AG04450 (cell line): ENCODE results near the gene BBS5. TPM values are rescaled to one million over a fixed set of nuclear protein-coding genes. Genes with fewer than 3 reads are reported as not detected.

Experiments used
- CTCF ChIA-PET: fragments of 300-600, 350-600 bp; formaldehyde crosslinking; extraction: SDS; loops from one replicate; lab custom pipeline; 2022; ENCODE audit warnings: antibody characterized with exemption, inconsistent platforms; lab: Charles Lee
- POLR2A ChIA-PET: fragments of 350-600 bp; formaldehyde crosslinking; extraction: SDS; loops from one replicate; lab custom pipeline; 2021; ENCODE audit warnings: antibody characterized with exemption, inconsistent platforms; lab: Yijun Ruan, JAX
- DNase-seq: peaks from one replicate; pipeline ENCODE4 v3.0.0-alpha.2; 2011; ENCODE audit warnings: low read depth, low spot score
- H3K27ac ChIP-seq: one replicate; pipeline ENCODE4 v1.5.1; 2012; ENCODE audit warnings: low read depth, low read length, control low read depth
- H3K27me3 ChIP-seq: one replicate; pipeline ENCODE4 v1.6.0; 2012; ENCODE audit warnings: low read length; ENCODE audit not compliant: control insufficient read depth, insufficient read depth
- H3K4me3 ChIP-seq: 2 replicates; pipeline ENCODE4 v1.5.1; 2011; ENCODE audit warnings: mild to moderate bottlenecking, low read depth, low read length, control low read depth
- H3K9me3 ChIP-seq: 2 replicates; pipeline ENCODE4 v1.5.1; 2012; ENCODE audit warnings: low read length; ENCODE audit not compliant: control insufficient read depth, insufficient read depth
- CTCF ChIP-seq: IDR thresholded peaks from 2 replicates; pipeline ENCODE4 v1.5.1; 2011; ENCODE audit warnings: low read depth, low read length, control low read depth, inconsistent platforms
- polyA plus RNA-seq: library from polyadenylated mRNA; depleted of rRNA; stranded (reverse); fragments of >200 nt; gene quantifications from 2 replicates; pipeline ENCODE4 v1.2.3, GENCODE V29; 2011

Gene BBS5
- polyA plus RNA-seq, 1 experiment: 2.0 TPM

- POLR2A ChIA-PET: no interaction called here
- CTCF ChIA-PET: interaction anchor here (1.4 kb wide), 1 partner anchor 35 kb away, joined by 3 read pairs; no protein-coding TSS in a partner anchor
- H3K27me3 ChIP-seq: no peaks in the 10 kb centered on the region
- no peak overlapping the region for H3K4me3 ChIP-seq
- no peak for DNase-seq
- H3K27ac ChIP-seq: no peak overlapping the region
- TF ChIP-seq CTCF: no peak
- H3K9me3 ChIP-seq: no peaks in the 10 kb centered on the region
These were observed 14.1 kb downstream of the BBS5 start for GRCh38 chr2:169493360-169493759.

- no peaks in the 10 kb centered on the region for H3K27me3 ChIP-seq
- DNase-seq: no peak
- H3K9me3 ChIP-seq: no peaks in the 10 kb centered on the region
- TF ChIP-seq CTCF: no peak
- POLR2A ChIA-PET: no interaction called here
- no peak overlapping the region for H3K27ac ChIP-seq
- no peak overlapping the region for H3K4me3 ChIP-seq
- CTCF ChIA-PET: interaction anchor here (1.4 kb wide), 1 partner anchor 16 kb away, joined by 4 read pairs; the partner anchor contains the start of gene BBS5
These were observed 16.1 kb downstream of the BBS5 start for GRCh38 chr2:169495310-169495928.

- no peak for TF ChIP-seq CTCF
- peaks cover 15% of the 10 kb centered on the region; the same call in 1 of the 2 replicates for H3K9me3 ChIP-seq
- POLR2A ChIA-PET: no interaction called here
- CTCF ChIA-PET: interaction anchor here (0.5 kb wide), 1 partner anchor 423 kb away, joined by 4 read pairs; no protein-coding TSS in a partner anchor
- H3K4me3 ChIP-seq: no peak overlapping the region
- H3K27ac ChIP-seq: no peak overlapping the region
- no peaks in the 10 kb centered on the region for H3K27me3 ChIP-seq
- DNase-seq: no peak
These were observed 25.4 kb downstream of the BBS5 start for GRCh38 chr2:169504651-169505050.

- no peak overlapping the region for H3K4me3 ChIP-seq
- DNase-seq: no peak
- no peak for TF ChIP-seq CTCF
- POLR2A ChIA-PET: interaction anchor here (0.6 to 0.7 kb wide), 2 partner anchors 18 to 19 kb away, joined by 3 to 4 read pairs; no protein-coding TSS in a partner anchor
- H3K27me3 ChIP-seq: no peaks in the 10 kb centered on the region
- peaks cover 15% of the 10 kb centered on the region; the same call in 1 of the 2 replicates for H3K9me3 ChIP-seq
- CTCF ChIA-PET: no interaction called here
- H3K27ac ChIP-seq: no peak overlapping the region
These were observed 28.4 kb downstream of the BBS5 start for GRCh38 chr2:169507698-169508097.

GRCh38 chr2:169509298-169509885, 30.1 kb downstream of the BBS5 start, which contains the start of gene KLHL41:
Gene KLHL41, plus strand, starts transcription at chr2:169509702. Its CDS starts 77 bp downstream, at chr2:169509779.
- Histone ChIP-seq H3K9me3 (peaks cover 15% of the 10 kb centered on the region; the same call in 1 of the 2 replicates), H3K27me3 (no peaks in the 10 kb centered on the region), H3K27ac (no peak within 1 kb of the TSS), H3K4me3 (no peak within 1 kb of the TSS)
- ChIA-PET POLR2A (no interaction called here), CTCF (interaction anchor here (1.0 kb wide), 1 partner anchor 19 kb away, joined by 6 read pairs; no protein-coding TSS in a partner anchor)
- no peak for TF ChIP-seq CTCF
- DNase-seq: no peak
